Pons (tissue), 1 donor: ENCODE data around the gene ARID1B.

Experiments used
- DNase-seq: peaks from one replicate; pipeline ENCODE4 v3.0.0-alpha.2; 2016; ENCODE audit warnings: low spot score

ARID1B gene

GRCh38 chr6:156773935-156774852, 3.0 kb upstream of the ARID1B start:
- DNase-seq: no peak

GRCh38 chr6:156774863-156775405, 2.2 kb upstream of the ARID1B start:
- peak; percentile 63 for DNase-seq

- DNase-seq: no peak
Observed at GRCh38 chr6:156775717-156776116, 1.5 kb upstream of the ARID1B start.

- peak; percentile 68 for DNase-seq
Observed at GRCh38 chr6:156776470-156776839, 723 bp upstream of the ARID1B start.

GRCh38 chr6:156777577-156778453, 637 bp downstream of the ARID1B start:
- no peak for DNase-seq

- DNase-seq: no peak
Observed at GRCh38 chr6:156778454-156779205, 1.5 kb downstream of the ARID1B start.

- DNase-seq: peak; percentile 58
Observed at GRCh38 chr6:156779206-156780094, 2.3 kb downstream of the ARID1B start.

GRCh38 chr6:156780102-156780641, 3.0 kb downstream of the ARID1B start:
- DNase-seq: peak; percentile 96

GRCh38 chr6:156780962-156781853, 4.0 kb downstream of the ARID1B start:
- DNase-seq: no peak

- no peak for DNase-seq
Observed at GRCh38 chr6:156781861-156782631, 4.9 kb downstream of the ARID1B start.

GRCh38 chr6:156782691-156783320, 5.6 kb downstream of the ARID1B start:
- no peak for DNase-seq

GRCh38 chr6:156783958-156784357, 6.8 kb downstream of the ARID1B start:
- no peak for DNase-seq

GRCh38 chr6:156786652-156787051, 9.5 kb downstream of the ARID1B start:
- DNase-seq: no peak

GRCh38 chr6:156787569-156788492, 10.7 kb downstream of the ARID1B start:
- no peak for DNase-seq

GRCh38 chr6:156789081-156789943, 12.1 kb downstream of the ARID1B start:
- no peak for DNase-seq

- no peak for DNase-seq
Observed at GRCh38 chr6:156790711-156791319, 13.6 kb downstream of the ARID1B start.
